Activated naive CD4-positive, alpha-beta T cell treated with anti-CD3 and anti-CD28 coated beads, Interleukin-2, amount 10 ng/mL, durations not matched to agents 7 days and 5 days (primary cell): ENCODE results near the gene NCKAP5.

Experiments
- CTCF ChIA-PET: fragments of 350-600 bp; sonication (Branson Sonifier 250); formaldehyde crosslinking; loops from one replicate; lab custom pipeline; 2021; ENCODE audit warnings: antibody characterized with exemption; lab: Charles Lee
- DNase-seq: peaks from one replicate; pipeline ENCODE4 v3.0.0-alpha.2; 2020
- H3K27ac Mint-ChIP-seq: one replicate; pipeline ENCODE4 v1.8.0; 2021; ENCODE audit warnings: mild to moderate bottlenecking, moderate library complexity, mixed read lengths
- H3K27me3 Mint-ChIP-seq: one replicate; pipeline ENCODE4 v1.8.0; 2021; ENCODE audit warnings: mild to moderate bottlenecking, mixed read lengths
- H3K36me3 Mint-ChIP-seq: one replicate; pipeline ENCODE4 v1.8.0; 2021; ENCODE audit warnings: mixed read lengths
- H3K4me1 Mint-ChIP-seq: one replicate; pipeline ENCODE4 v1.8.0; 2021; ENCODE audit warnings: mixed read lengths
- H3K4me3 Mint-ChIP-seq: one replicate; pipeline ENCODE4 v1.8.0; 2021; ENCODE audit warnings: mild to moderate bottlenecking, moderate library complexity, mixed read lengths
- H3K9me3 Mint-ChIP-seq: one replicate; pipeline ENCODE4 v1.8.0; 2021; ENCODE audit warnings: mixed read lengths

The NCKAP5 gene

DNA sequence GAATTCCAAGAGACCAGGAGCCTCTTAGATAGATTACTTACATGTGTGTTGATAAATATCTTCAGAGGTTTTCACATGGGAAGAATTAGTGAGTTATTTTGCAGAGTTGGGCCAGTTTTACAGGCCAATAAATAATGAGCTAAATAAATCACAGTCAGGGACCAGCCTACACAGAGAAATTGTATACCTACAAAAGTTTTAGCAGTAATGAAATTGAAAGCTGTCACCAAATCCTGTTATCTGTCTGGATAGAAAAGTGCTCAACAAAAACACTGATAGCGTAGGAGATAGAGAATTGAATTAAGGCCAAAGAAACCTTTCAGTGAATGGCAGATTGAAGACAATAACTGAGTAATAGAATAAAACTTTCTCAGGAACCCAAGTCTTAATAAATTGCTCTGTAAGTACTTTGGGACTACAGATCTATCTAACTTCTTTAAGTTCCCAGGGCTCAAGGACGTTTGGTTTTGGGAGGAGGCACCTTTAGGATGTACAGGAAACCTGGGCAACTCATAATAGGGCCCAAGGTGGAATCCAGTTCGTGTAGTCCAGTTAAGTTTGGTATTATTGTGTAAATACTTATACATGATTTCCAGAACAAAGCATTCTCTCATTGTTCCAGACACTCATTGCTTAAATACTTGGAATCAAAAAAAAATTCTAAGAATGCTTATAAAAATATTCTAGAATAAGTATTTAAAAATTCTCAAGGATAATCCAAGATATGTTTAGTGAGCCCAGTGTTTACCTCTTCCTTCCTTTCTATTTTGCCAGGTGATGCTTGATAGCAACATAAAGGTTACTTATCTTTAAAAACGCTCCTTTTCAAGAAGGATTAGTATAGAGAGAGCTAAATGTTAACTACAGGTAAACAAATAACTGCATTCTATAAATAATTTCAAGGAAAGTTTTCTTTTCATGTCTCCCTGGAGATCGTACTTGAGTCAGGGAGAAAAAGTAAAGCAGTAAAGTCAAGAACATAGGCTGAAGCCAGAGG is 134.5 kb downstream of the NCKAP5 start:
- Mint-ChIP-seq H3K36me3 (no peaks in the 10 kb centered on the region), H3K4me1 (no peaks in the 10 kb centered on the region), H3K4me3 (no peak overlapping the region), H3K27ac (no peak overlapping the region), H3K9me3 (peaks cover 8% of the 10 kb centered on the region), H3K27me3 (no peaks in the 10 kb centered on the region)
- CTCF ChIA-PET = no interaction called here
- no peak for DNase-seq

GRCh38 chr2:133432778-133433177 is 135.5 kb downstream of the NCKAP5 start:
- Mint-ChIP-seq H3K4me1 (no peaks in the 10 kb centered on the region), H3K27me3 (no peaks in the 10 kb centered on the region), H3K4me3 (no peak overlapping the region), H3K27ac (no peak overlapping the region), H3K36me3 (no peaks in the 10 kb centered on the region), H3K9me3 (peaks cover 8% of the 10 kb centered on the region)
- CTCF ChIA-PET = no interaction called here
- no peak for DNase-seq

DNA sequence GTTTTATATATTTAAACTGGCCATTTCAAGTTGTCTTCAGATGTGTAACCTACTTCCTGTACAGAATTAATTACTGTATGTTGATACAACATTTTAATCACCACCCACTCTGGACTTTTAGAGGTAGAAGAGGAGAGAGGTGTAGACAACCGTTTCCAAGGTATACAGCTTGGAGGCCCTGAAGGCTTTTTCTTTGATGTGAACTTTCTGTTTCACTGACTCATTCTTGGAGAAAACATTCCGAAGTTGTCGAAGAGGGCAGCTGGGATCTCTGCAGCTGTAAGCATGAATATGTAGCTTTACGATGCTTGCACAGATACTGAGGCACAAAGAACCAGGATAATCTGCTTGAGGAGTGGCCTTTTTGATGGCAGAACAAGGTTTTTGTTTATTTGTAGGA is 137.0 kb downstream of the NCKAP5 start:
- Mint-ChIP-seq H3K27ac (no peak overlapping the region), H3K4me3 (no peak overlapping the region), H3K36me3 (no peaks in the 10 kb centered on the region), H3K27me3 (no peaks in the 10 kb centered on the region), H3K9me3 (peaks cover 5% of the 10 kb centered on the region), H3K4me1 (no peaks in the 10 kb centered on the region)
- DNase-seq = no peak
- CTCF ChIA-PET = no interaction called here

GRCh38 chr2:133426791-133427190 is 141.5 kb downstream of the NCKAP5 start:
- H3K9me3 Mint-ChIP-seq = peaks cover 5% of the 10 kb centered on the region
- CTCF ChIA-PET = no interaction called here
- no peaks in the 10 kb centered on the region for H3K27me3 Mint-ChIP-seq
- no peak overlapping the region for H3K4me3 Mint-ChIP-seq
- no peaks in the 10 kb centered on the region for H3K36me3 Mint-ChIP-seq
- no peak for DNase-seq
- H3K27ac Mint-ChIP-seq = no peak overlapping the region
- no peaks in the 10 kb centered on the region for H3K4me1 Mint-ChIP-seq

DNA sequence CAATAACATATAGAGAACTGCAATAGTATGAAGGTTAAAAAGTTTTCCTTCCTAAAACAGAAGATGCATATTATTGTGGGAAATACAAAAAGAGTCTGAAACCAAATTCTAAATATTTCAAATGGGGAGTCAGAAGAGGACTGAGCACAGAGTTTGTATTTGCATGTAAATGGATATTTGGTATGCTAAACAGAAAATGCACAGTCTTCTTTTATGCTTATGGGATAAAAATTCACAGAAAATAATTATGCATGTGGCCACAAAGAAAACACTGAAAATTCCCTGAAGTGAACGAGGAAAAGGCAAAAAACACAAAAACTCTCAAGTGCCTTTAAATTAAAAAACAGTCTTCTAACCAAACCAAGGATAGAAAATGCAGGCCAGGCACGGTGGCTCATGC is 142.7 kb downstream of the NCKAP5 start:
- no peak for DNase-seq
- H3K4me1 Mint-ChIP-seq = no peaks in the 10 kb centered on the region
- H3K36me3 Mint-ChIP-seq = no peaks in the 10 kb centered on the region
- no peaks in the 10 kb centered on the region for H3K27me3 Mint-ChIP-seq
- H3K27ac Mint-ChIP-seq = no peak overlapping the region
- CTCF ChIA-PET = no interaction called here
- H3K4me3 Mint-ChIP-seq = no peak overlapping the region
- H3K9me3 Mint-ChIP-seq = peaks cover 5% of the 10 kb centered on the region

DNA sequence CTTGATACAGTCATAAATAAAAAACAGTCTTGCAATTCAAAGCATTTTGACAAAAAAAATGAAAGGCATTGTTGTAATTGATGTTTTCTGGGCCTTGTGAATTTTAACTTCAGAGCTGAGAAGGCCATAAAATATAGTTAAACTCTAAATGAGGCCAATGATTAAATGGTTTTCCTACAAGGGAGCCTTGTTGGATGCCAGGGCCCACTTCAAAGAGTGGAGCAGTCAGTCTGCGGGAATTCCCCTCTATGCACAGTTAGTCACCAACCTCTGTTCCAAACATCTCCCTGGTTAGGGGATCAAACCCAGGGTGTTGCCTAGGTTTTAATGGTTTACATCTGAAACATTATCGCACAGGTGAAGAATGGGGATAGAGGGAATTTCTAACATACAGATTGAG is 143.4 kb downstream of the NCKAP5 start:
- DNase-seq = no peak
- H3K4me3 Mint-ChIP-seq = no peak overlapping the region
- H3K4me1 Mint-ChIP-seq = no peaks in the 10 kb centered on the region
- CTCF ChIA-PET = no interaction called here
- no peaks in the 10 kb centered on the region for H3K36me3 Mint-ChIP-seq
- H3K9me3 Mint-ChIP-seq = peaks cover 2% of the 10 kb centered on the region
- no peak overlapping the region for H3K27ac Mint-ChIP-seq
- no peaks in the 10 kb centered on the region for H3K27me3 Mint-ChIP-seq

- no peaks in the 10 kb centered on the region for H3K27me3 Mint-ChIP-seq
- H3K4me3 Mint-ChIP-seq = no peak overlapping the region
- CTCF ChIA-PET = no interaction called here
- no peak overlapping the region for H3K27ac Mint-ChIP-seq
- H3K4me1 Mint-ChIP-seq = no peaks in the 10 kb centered on the region
- H3K9me3 Mint-ChIP-seq = no peaks in the 10 kb centered on the region
- DNase-seq = no peak
- H3K36me3 Mint-ChIP-seq = no peaks in the 10 kb centered on the region
Observed at GRCh38 chr2:133422931-133423351, 145.3 kb downstream of the NCKAP5 start.

GRCh38 chr2:133421516-133422324 is 146.5 kb downstream of the NCKAP5 start:
- peaks cover 3% of the 10 kb centered on the region for H3K9me3 Mint-ChIP-seq
- no peak overlapping the region for H3K27ac Mint-ChIP-seq
- H3K4me1 Mint-ChIP-seq = no peaks in the 10 kb centered on the region
- CTCF ChIA-PET = interaction anchor here (0.6 kb wide), 1 partner anchor 8 kb away, joined by 3 read pairs; no protein-coding TSS in a partner anchor
- no peaks in the 10 kb centered on the region for H3K36me3 Mint-ChIP-seq
- no peak for DNase-seq
- no peak overlapping the region for H3K4me3 Mint-ChIP-seq
- H3K27me3 Mint-ChIP-seq = no peaks in the 10 kb centered on the region

GRCh38 chr2:133420788-133421187 is 147.5 kb downstream of the NCKAP5 start:
- no peak for DNase-seq
- Mint-ChIP-seq H3K4me3 (no peak overlapping the region), H3K9me3 (peaks cover 3% of the 10 kb centered on the region), H3K27me3 (no peaks in the 10 kb centered on the region), H3K27ac (no peak overlapping the region), H3K4me1 (no peaks in the 10 kb centered on the region), H3K36me3 (no peaks in the 10 kb centered on the region)
- CTCF ChIA-PET = interaction anchor here (0.6 kb wide), 1 partner anchor 7 kb away, joined by 3 read pairs; no protein-coding TSS in a partner anchor

GRCh38 chr2:133418671-133419070 is 149.6 kb downstream of the NCKAP5 start:
- Mint-ChIP-seq H3K27ac (no peak overlapping the region), H3K27me3 (no peaks in the 10 kb centered on the region), H3K9me3 (peaks cover 3% of the 10 kb centered on the region), H3K36me3 (no peaks in the 10 kb centered on the region), H3K4me1 (no peaks in the 10 kb centered on the region), H3K4me3 (no peak overlapping the region)
- no peak for DNase-seq
- CTCF ChIA-PET = no interaction called here

DNA sequence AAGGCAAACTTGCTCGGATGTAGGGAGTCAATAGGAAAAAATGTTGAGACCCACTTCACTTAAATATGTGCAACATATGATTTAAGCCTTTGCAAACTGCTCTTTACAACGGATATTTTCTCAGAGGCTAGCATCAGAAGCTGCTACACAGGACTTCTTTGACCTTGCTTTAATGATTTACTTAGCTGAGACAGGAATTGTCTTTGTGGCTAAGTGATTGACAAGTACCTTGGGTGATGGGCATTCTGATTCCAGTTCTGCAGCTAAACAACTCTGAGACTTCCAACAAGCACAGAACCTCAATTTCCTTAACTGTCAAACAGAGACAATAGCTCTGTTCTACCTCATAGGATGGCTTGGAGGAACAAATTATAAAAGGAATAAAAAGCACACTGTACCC is 150.2 kb downstream of the NCKAP5 start:
- Mint-ChIP-seq H3K4me3 (no peak overlapping the region), H3K36me3 (no peaks in the 10 kb centered on the region), H3K27me3 (no peaks in the 10 kb centered on the region), H3K27ac (no peak overlapping the region), H3K9me3 (peaks cover 3% of the 10 kb centered on the region), H3K4me1 (no peaks in the 10 kb centered on the region)
- CTCF ChIA-PET = no interaction called here
- no peak for DNase-seq

GRCh38 chr2:133417415-133417814 is 150.8 kb downstream of the NCKAP5 start:
- no peaks in the 10 kb centered on the region for H3K4me1 Mint-ChIP-seq
- peaks cover 3% of the 10 kb centered on the region for H3K9me3 Mint-ChIP-seq
- no peak overlapping the region for H3K4me3 Mint-ChIP-seq
- CTCF ChIA-PET = no interaction called here
- H3K27ac Mint-ChIP-seq = no peak overlapping the region
- no peaks in the 10 kb centered on the region for H3K27me3 Mint-ChIP-seq
- no peaks in the 10 kb centered on the region for H3K36me3 Mint-ChIP-seq
- DNase-seq = no peak

GRCh38 chr2:133416736-133417135 is 151.5 kb downstream of the NCKAP5 start:
- Mint-ChIP-seq H3K36me3 (no peaks in the 10 kb centered on the region), H3K9me3 (peaks cover 3% of the 10 kb centered on the region), H3K4me1 (no peaks in the 10 kb centered on the region), H3K27me3 (no peaks in the 10 kb centered on the region), H3K27ac (no peak overlapping the region), H3K4me3 (no peak overlapping the region)
- CTCF ChIA-PET = no interaction called here
- no peak for DNase-seq

GRCh38 chr2:133416146-133416545 is 152.1 kb downstream of the NCKAP5 start:
- no peak overlapping the region for H3K27ac Mint-ChIP-seq
- DNase-seq = no peak
- H3K9me3 Mint-ChIP-seq = peaks cover 3% of the 10 kb centered on the region
- no peak overlapping the region for H3K4me3 Mint-ChIP-seq
- H3K4me1 Mint-ChIP-seq = no peaks in the 10 kb centered on the region
- no peaks in the 10 kb centered on the region for H3K27me3 Mint-ChIP-seq
- CTCF ChIA-PET = no interaction called here
- H3K36me3 Mint-ChIP-seq = no peaks in the 10 kb centered on the region
